HL-60/S4 treated with phorbol 12-myristate 13-acetate at 8.2 ng/mL for 4 days and 3 days (cell line): ENCODE data around the gene VAMP2.

Source experiments
- in situ Hi-C: fragments of 300-500 bp; cut with MboI; formaldehyde crosslinking; loops from 2 replicates; pipeline ENCODE4 v1.15.0; 2022; ENCODE audit warnings: low sequenced_read_pairs

Gene VAMP2

DNA sequence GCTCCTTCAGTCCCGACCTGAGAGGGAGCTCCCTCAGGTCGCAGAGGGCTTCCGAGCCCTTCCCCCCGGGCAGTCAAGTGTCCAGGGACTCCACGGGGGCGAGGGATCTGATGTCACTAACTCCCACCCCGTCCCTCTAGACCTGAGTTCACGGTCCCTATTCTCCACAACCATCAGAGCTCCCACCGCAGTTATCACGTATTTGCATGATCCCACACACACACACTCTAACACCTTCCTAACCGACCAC, 6.8 kb downstream of the VAMP2 start:
- in situ Hi-C loops = no loop called here

DNA sequence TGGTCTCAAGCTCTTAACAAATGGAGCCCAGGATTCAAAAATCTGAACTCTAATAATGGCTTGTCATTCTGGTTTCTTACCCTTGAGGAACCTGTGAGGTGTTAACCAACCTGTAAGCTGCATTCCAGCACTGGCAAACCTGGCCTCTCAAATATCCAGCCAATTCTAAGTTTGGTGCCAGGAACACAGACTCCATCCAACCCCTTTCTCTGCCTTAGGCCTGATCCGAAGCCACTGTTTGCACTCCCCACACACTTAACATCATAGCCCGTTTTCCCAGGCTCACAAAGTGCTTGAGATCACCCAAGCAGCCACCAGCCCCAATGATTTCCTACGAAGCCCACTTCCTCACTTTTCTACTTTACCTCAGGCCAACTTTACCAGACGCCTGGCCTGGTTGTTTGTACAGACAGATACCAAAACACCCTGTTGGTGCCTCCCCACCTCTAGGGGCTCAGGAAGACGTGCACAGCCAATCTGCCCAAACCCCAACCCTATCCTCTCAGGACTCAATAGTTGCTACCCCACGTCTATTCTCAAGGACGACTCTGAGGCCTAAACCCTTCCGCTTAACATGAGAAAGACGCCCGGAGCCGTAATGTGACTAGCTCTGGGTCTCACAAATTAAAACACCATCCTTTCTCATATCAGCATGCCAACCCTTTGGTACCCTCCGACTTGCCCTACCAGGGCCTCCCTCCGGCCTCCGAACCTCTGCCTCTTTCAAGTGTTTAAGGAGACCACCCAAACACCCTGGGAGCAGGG, 7.3 kb downstream of the VAMP2 start:
- in situ Hi-C loops = no loop called here

DNA sequence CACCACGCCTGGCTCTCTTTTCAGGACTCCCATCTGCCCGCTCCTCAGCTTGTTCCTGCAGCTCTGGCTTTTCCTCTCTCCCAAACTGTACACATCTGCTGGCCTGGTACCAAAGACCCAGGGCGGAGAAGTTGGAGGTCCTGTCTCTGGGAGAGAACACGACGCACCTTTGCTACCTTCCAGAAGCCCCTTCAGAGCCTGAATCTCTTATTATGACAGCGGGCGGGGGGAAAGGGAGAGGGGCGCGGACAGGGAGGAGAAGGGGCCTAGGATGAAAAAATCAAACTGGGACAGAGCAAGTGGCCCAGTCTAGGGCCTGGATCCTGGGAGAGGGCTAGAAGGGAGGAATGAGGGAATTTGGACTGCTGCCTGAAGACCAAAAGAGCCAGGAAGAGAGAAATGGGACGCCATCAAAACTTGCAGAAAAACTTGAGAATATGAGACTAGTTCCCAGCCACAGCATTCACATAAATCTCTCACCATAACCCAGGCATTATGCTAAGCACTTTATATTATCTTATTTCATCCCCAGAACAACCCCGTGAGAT, 8.1 kb downstream of the VAMP2 start:
- in situ Hi-C loops = no loop called here

DNA sequence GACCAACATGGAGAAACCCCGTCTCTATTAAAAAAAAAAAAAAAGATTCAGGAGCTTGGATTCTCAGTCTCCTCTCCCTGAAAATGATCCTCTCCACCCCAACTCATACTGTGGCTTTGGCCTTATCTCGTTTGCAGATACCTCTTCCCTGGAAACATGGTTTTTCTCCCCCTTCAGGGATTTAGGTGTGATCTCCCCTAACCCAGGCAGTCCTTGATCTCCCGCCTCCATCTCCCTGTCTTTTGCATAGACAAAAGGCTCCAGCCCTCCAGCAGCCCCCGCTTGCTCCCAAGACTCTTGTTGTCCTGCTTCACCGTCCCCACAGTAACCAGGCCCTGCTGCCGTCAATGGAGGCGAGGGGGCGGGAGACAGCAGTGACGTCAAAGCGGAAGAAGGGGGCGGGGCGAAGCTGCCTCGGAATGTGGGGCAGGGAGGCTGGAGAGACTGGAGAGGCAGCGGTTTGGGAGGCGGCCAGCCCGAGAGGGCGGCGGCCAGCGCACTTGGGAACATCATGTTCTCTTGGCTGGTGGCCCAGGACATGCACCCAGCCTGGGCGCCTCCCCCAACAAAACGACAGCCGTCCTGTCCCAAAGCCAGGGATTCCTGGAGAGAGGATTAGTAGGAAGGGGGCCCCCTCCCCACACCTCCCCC, 8.7 kb downstream of the VAMP2 start:
- in situ Hi-C loops = no loop called here

DNA sequence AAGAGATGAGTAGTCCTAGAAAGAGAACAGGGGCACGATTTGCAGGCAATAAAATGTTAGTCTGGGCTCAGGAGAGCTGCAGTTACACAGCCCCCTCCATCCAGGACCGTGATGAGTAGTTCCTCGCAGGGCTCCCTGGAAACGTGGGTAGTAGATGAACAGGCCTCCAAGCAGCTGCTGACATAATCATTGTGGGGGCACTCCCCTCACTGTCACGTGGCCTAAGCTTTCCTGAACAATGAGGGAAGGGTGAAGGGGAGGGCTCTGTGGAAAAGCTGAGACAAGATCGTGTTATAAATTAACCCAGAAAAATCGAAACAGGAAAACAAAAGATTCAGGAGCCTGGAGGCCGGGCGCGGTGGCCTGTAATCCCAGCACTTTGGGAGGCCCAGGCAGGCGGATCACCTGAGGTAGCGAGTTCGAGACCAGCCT, 9.2 kb downstream of the VAMP2 start:
- in situ Hi-C loops = no loop called here

DNA sequence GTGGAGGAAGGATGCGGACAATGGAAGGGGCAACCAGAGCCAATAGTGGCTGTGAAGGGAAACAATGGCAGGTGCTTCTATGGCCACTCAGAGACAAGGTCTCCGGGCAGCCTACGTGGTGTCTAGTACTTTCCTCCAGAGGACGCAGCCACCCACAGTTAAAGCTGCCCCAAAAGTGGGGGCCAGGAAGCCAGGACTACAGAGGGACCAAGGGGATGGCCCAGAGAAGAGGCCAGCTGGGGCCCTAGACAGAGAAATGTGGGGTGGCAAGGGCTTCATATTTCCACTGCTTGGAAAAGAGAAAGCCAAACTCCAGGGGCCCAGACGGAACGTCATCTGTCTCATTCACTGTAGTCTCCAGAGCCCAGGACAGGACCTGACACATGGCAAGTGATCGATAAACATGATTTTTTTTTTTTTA, 9.7 kb downstream of the VAMP2 start:
- in situ Hi-C loops = no loop called here

DNA sequence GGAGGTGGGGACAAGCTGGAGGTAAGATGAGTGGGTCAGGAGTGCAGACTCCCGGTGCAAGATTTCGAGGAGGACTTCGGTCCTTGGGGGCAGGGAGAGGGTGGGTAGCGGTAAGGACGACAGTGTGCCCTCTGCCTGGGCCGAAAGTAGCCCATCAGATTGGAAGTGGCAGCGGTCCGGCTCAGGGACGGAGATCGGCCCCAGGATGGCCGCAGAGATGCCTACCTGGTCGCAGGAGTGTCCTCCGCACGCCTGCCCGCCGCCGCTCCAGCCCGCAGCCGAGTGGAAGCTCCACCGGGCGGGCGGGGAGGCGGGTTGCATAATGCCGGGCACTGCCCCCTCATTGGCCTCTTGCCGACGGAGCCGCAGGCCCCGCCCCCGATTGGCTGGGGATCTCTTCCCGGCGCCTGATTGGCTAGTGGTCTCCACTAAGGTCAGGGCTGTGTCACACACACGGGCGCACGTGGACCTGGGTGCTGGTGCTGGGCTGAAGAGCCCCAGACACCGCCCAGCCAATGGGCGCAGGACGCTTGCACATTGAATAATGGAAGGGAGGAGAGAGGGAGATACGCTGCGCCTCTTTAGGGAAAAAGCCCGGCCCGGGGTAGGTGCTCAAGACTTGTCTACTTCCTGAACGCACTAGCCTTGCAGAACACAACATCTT, 10.5 kb downstream of the VAMP2 start, which contains the start of gene PER1:
Gene PER1, minus strand, starts transcription at position 293 of the 664 bp plus-strand sequence. CDS start 1,698 bp downstream, outside the sequence.
- in situ Hi-C loops = no loop called here

DNA sequence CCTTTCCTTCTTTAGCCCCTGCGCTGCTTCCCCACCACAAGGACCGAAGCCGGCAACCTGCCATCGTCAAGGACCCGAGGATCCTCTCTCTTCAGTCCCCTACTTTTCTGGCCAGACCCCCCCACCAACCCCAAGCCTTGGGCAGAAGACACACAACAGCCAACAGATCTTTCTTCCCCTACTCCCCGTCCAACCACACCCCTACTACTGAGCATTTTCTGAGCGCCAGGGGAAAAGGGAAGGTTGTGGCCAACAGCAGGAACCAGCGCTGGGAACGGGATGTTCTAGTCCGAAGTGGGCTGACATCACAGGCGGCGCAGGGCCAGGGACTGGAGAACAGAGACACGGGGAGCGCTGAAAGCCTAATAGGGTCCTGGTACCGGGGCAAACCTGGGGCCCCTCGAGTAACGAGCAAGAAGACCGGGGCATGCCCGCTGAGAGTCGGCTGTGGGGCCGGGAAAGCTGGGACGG, 11.1 kb downstream of the VAMP2 start:
- in situ Hi-C loops = no loop called here

DNA sequence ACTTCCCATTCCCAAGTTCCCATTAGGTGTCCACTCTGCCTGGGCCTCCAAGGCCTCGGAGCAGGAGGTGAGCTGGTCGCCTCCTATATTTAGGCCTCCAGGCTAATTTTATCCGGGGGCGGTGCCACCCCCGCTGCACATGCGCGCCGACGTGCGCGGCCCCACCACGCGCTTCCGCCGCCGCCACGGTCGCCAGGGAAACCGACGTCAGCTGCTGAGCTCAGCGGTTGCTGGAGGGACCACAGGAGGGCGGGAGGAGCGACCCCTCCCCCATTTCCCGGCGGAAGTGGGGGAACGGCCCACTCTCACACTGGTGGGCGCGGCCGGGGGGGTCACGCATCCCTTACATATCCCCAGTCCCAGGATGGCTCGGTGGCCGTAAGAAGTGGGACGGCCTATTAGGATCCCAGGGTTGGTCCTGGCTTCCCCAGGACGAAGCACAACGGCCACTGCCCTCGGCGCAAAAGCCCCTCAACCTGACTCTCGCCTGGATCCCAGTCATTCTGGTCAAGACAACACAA, 11.6 kb downstream of the VAMP2 start:
- in situ Hi-C loops = no loop called here

DNA sequence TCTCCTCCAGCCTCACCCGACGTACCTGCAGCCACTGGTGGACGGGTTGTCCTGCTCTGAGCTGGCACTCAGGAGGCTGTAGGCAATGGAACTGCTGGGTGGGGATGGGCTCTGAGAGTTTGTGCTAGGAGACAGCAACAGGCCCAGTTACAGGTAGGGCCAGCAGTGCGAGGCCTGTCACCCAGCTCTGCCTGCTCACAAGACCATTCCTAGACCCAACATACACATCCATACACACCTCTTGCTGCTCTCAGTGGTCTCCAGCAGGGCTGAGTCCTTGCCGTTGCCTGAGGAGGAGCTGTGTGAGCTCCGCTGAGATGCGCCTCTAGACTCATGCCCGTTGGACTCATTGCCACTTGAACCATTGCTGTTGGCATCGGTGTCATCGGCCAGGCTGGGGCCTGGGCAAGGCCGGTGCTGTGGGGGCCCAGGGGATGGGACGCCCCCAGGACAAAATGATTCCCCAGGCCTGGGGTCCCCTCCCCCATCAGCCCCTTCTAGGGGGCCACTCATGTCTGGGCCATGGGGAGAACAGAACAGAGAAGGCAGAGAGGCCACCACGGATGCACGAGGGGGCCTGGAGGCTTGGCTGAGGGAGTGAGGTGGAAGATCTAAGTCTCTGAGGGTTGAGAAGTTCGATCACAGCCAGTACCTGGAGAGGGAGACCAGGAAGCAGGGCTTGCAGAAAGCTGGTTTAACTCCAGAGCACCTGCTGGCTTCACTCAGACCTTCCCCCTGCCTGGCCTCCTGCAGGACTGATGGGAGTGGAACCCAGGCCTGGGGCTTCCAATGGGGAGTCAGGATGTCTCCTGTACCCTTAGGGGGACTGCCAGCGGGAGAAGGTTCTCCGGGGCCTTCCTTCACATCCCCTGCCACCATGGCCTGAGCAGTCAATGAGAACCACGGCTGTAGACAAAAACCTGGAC, 12.3 kb downstream of the VAMP2 start:
- in situ Hi-C loops = no loop called here

DNA sequence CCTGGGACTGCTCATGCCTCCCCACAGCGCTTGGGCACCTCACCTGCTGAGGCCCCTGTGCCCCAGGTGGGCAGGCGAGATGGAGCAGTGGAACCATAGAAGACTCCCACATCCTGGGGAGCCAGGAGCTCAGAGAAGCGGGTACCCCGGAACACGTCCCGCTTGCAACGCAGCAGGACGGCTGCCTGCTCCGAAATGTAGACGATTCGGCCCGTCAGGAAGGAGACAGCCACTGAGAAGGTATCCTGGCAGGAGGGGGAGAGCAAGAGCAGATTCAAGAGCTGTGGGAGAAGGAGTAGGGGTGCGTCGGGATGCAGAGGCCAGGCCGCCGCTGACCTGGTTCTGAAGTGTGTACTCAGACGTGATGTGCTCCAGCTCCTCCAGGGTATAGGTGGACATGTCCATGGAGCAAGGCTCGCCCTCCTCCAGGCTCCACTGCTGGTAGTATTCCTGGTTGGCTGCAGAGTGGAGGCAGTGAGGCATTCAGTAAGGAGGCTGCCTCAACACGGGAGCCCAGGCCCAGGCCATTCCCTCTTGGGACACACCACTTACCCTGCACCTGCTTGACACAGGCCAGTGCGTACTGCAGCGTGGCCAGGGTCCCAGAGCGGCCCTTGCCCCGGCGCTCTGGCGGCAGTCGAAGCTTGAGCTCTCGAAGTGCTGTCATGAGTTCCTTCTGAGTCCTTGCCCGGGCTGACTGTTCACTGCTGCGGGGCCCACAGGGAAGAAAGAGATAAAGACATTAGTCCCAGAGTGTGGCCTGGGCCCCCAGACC, 13.1 kb downstream of the VAMP2 start:
- in situ Hi-C loops = no loop called here

DNA sequence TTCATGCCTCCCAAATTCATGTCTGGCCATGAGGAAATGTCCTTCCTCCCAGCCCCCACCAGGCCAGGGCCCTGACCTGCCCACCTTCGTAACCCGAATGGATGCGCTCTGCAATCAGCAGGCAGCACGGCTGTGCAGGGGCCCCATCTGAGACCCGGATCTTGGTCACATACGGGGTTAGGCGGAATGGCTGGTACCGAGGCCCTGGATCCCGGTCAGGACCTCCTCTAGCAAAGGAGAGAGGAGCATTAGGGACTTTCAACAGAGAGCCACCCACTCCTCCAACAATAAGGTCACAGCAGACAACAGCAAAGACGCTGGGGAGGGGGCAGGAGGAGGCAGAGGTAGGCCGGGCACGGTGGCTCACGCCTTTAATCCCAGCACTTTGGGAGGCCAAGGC, 14.2 kb downstream of the VAMP2 start:
- in situ Hi-C loops = no loop called here

DNA sequence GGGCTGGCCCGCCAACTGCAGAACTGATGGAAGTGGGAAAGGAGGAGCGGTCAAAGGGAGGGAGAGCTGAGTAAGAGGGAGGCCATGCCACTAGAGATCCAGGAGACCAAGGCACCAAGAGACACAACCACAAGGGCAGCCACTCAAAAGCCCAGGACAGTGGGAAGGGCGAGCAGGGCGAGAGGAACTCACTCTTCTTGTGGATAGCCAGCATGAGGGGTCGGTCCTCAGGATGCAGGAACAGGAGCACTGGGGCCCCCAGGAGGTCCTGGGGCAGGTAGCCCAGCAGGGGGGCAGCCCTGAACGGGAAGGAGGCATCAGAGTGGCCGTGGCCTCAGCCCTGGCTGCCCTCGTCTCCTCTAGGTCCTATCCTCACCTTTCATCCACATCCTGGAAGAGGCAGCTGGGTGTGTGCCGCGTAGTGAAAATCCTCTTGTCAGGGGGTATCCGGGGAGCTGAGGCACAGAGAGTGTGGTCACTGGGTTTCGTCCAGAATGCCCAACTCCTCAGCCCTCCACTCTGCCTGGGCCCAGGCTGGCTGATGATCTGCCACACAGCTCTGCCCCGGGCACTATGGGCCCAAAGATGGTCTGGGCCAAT, 14.8 kb downstream of the VAMP2 start:
- in situ Hi-C loops = no loop called here

DNA sequence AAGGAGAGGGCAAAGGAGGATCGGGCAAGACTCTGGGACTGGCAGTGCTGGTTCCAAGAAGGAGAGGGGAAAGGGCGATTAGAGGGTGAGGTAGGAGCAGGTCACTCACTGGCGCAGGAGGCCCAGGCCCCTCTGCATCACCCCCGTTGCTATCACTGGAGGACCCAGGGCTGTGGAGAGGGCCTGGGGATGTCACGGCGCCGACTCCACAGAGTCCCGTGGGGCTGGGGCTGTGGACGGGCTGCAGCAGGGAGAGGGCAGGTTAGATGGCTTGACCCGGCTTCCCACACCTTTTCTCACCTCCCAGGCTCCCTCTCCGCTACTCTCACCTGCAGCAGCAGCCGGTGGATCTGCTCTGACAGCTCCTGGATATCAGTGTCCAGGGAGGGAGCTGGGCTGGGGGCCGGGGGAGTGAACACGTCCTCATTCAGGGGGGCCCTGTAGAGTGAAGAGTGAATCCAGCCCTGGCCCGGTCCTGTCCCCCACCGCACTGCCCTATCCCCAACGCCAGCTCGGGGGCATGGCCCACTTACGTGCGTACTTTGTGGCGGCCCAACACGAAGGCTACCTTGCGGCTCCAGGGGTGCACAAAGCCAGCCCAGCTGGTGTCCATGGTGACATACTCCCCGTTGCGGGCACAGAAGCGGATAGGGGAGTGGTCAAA, 15.5 kb downstream of the VAMP2 start:
- in situ Hi-C loops = no loop called here

DNA sequence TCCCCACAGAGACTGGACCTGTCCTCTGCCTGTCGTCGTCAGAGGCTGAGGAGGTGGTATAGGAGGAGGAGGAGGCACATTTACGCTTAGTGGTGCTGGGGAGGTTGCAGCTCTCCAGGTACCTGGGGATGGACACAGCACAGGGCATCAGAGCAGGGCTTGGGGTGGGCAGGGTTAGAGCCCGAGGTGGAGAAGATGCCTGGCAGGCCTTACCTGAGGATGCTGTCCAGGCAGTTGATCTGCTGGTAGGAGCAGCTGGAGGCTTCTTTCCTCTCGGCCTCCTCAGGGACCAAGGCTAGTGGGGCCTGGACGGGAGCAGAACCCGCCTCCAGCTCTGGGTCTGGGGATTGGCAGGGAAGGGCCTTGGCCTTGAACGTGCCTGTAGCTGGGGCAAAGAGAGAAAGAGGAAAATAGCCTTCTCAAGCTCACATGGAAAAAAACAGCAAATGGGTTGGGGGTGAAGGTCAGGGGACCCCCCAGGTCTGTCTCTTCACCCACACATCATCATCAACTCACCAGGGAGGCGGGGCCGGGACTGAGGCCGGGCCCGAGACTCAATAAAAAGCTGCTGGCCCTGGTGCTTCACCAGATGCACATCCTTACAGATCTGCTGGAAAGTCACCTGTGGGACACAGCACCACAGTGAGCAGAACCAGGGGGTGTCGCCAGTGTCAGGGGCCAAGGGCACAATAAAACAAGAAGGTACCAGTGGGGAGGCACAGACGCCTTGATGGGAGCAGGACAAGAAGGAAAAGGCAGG, 16.2 kb downstream of the VAMP2 start:
- in situ Hi-C loops = no loop called here

DNA sequence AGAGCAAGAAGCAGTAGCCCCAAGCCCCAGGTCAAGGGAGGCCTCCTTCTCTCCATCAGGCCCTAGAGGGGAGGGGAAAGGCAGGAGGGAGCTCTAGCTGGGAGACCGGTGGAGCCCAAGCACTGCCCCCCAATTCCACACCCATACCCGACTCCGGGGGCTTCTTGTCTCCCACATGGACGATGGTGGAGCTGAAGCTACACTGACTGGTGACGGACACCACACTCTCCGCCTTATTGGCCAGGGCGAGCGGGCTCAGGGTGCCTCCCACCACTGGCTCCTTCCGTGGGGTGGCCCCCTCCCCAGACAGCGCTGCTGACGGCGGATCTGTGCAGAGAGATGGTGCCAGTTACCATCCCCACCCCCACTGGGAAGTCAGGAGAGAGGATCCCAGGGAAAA, 16.9 kb downstream of the VAMP2 start:
- in situ Hi-C loops = no loop called here

DNA sequence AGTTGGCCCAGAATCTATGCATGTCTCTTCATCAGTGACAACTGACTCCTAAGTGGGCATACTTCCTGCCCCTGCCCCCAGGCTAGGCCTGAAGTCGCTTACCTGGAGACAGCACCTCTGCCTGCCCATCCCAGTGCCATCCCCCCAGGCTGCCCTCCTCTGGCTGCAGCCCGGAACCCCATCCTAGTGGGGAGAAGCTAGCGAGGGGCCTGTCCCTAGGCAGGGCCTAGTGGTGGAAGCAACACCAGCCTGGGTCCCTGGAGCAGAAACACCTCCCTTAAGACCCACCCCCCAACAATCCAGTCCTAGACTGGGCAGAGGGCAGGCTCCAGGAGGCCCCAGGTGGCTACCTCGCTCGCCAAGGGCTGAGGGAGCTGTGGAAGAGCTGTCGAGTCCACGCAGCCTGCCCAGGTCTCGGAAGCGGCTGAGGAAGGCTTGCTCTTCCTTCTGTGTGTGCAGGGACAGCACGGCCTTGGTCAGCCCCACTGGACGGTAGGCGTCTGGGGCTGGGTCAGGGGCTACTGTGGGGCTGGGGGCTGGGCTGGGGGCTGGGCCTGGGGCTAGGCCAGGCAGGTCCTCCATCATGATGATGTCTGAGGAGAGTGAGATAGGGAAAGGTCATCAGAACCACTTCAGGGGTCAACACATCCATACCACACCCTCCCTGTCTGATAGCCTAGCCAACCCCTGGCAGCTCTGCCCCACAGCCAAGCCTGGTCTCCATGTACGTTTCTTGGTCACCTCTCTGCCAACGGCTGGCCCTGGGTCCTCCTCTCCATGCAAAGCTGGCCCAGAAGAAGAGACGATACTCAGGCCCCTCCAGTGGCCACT, 18.1 kb downstream of the VAMP2 start:
- in situ Hi-C loops = no loop called here
